Activated T-helper 2 cell treated with anti-CD3 and anti-CD28 coated beads, Interferon-gamma antibody, Interleukin-2, Interleukin-4, amounts not matched to agents 10 μg/mL and 5 μg/mL and 100 μg/mL, durations not matched to agents 14 hours and 24 hours and 36 hours (primary cell): ENCODE data around the gene SHC1. TPM values are rescaled to one million over a fixed set of nuclear protein-coding genes. Genes with fewer than 3 reads are reported as not detected.
A peak's percentile ranks its signal among the peaks of the same experiment; 100 is the strongest.

Experiments
- DNase-seq: peaks from one replicate; pipeline ENCODE4 v3.0.0; 2021; ENCODE audit warnings: low spot score
- H3K27ac Mint-ChIP-seq: one replicate; pipeline ENCODE4 v1.8.0; 2021; ENCODE audit warnings: mixed read lengths
- H3K27me3 Mint-ChIP-seq: one replicate; pipeline ENCODE4 v1.8.0; 2021; ENCODE audit warnings: low read depth, mixed read lengths
- H3K36me3 Mint-ChIP-seq: one replicate; pipeline ENCODE4 v1.8.0; 2021; ENCODE audit warnings: low read depth, mixed read lengths
- H3K4me1 Mint-ChIP-seq: one replicate; pipeline ENCODE4 v1.8.0; 2021; ENCODE audit warnings: low read depth, mixed read lengths
- H3K4me3 Mint-ChIP-seq: one replicate; pipeline ENCODE4 v1.8.0; 2021; ENCODE audit warnings: low read depth, mild to moderate bottlenecking, moderate library complexity, mixed read lengths
- H3K9me3 Mint-ChIP-seq: one replicate; pipeline ENCODE4 v1.8.0; 2021; ENCODE audit warnings: mixed read lengths
- intact Hi-C: fragments of 100-400 bp; cut with micrococcal nuclease; formaldehyde crosslinking; loops from one replicate; pipeline ENCODE4 v1.15.1; 2023
- total RNA-seq: library from RNA; stranded (reverse); gene quantifications from 2 replicates; pipeline ENCODE4 v1.2.3, GENCODE V29; 2022

SHC1 gene
- total RNA-seq, 1 donor from 2014 or later: 55.4 TPM

DNA sequence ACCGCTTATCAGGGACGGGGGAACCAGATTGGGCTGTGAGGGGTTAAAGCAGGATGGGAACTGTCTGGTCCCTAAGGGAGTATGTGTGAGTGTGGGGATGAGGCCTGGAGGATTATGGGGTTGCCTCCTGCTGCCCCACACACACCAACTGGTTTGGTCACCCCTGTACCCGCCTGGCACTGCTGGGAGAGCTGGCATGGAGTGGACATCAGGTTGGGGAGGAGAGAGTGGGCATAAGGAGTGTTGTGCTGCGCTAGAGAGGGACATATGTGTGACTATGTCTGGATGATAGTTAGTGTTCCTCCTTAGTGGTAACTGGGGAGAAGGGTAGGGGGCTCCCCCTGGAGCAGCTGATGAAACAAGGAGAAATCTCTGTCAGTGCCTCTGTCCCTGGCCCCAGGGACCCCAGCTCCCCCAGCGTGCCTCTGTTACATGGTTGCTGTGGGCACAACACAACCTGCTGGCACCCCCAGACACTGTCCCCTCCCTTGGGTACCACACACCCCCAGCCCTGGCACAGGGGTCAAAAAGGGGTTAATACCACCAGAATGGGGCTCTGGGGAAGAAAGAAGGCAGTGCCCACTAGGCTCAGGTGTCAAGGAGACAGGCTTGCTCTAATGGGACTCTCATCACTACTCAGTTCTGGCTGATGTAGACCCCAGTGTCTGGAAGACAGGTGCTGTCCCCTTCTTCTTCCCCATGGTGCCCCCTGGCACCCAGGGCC, 34.0 kb upstream of the SHC1 start:
- peaks cover 30% of the 10 kb centered on the region for H3K36me3 Mint-ChIP-seq
- peak overlapping the region; percentile 84 for H3K27ac Mint-ChIP-seq
- intact Hi-C loops: loop anchor here (5.0 to 10.0 kb wide), 4 partner anchors 50 to 447 kb away; partner anchors contain the start of genes PBXIP1 and UBE2Q1
- DNase-seq: no peak
- H3K9me3 Mint-ChIP-seq: no peaks in the 10 kb centered on the region
- peaks cover 35% of the 10 kb centered on the region for H3K4me1 Mint-ChIP-seq
- peak overlapping the region; percentile 94 for H3K4me3 Mint-ChIP-seq
- no peaks in the 10 kb centered on the region for H3K27me3 Mint-ChIP-seq

DNA sequence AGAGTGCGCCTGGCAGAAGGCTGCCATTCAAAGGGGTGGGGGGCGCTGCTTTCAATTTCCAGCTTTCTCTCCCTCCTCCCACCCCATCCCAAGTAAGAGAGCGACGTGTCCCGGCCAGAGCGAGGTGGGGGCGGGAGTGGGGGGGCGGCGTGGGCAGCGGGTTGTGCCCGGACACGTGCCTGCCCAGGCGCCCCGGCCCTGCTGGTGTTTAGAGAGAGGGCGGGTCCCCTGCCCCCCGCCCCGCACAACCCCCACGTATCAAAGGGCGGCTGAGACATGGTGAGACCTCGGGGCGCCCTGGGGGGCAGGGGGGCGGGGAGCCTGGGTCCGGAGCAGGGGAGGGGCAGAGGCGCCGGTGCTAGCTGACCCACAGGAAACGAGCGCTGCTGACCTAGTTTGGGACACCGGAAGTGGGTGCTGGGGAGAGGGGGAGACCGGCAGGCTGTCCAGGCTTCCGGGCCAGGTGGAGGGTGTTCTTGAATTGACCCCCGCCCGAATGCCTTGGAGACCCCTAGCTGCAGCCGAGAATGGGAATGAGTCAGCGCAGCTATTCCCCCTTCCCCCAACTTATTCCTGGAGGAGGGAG, 33.3 kb upstream of the SHC1 start:
- H3K27ac Mint-ChIP-seq: peak overlapping the region; percentile 89
- peak overlapping the region; percentile 94 for H3K4me3 Mint-ChIP-seq
- intact Hi-C loops: loop anchor here (5.0 to 10.0 kb wide), 4 partner anchors 49 to 447 kb away; partner anchors contain the start of genes PBXIP1 and UBE2Q1
- no peaks in the 10 kb centered on the region for H3K9me3 Mint-ChIP-seq
- peaks cover 24% of the 10 kb centered on the region for H3K36me3 Mint-ChIP-seq
- H3K27me3 Mint-ChIP-seq: no peaks in the 10 kb centered on the region
- DNase-seq: no peak
- peaks cover 38% of the 10 kb centered on the region for H3K4me1 Mint-ChIP-seq

DNA sequence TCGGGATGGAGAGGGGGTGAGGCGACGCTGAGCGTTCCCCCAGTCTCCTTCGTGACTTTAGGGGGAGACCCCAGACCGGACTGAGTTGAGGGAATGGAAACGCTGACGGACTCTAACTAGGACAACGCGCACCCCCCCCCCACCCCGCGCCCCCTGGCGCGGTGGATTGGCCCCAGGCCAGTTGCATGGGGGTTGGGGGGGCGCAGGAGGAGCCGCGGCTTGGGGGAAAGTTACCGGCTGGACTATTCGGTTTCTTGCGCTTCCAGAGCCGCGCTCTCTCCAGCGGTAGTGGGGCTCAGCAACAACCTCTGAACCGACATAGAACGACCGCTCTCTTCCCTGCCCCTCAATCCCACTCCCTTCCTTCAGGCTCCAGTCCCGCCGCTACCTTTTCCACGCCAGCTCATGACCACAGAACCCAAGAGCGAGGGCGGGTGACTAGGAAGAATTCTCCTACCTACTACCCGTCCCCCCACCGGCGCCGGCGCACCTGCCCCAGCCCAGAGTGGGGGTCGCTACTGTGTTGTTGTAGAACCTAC, 32.7 kb upstream of the SHC1 start:
- peaks cover 38% of the 10 kb centered on the region for H3K4me1 Mint-ChIP-seq
- peak overlapping the region; percentile 89 for H3K27ac Mint-ChIP-seq
- H3K9me3 Mint-ChIP-seq: no peaks in the 10 kb centered on the region
- H3K27me3 Mint-ChIP-seq: no peaks in the 10 kb centered on the region
- DNase-seq: no peak
- peak overlapping the region; percentile 94 for H3K4me3 Mint-ChIP-seq
- peaks cover 19% of the 10 kb centered on the region for H3K36me3 Mint-ChIP-seq
- intact Hi-C loops: loop anchor here (5.0 to 10.0 kb wide), 4 partner anchors 48 to 446 kb away; partner anchors contain the start of genes PBXIP1 and UBE2Q1

DNA sequence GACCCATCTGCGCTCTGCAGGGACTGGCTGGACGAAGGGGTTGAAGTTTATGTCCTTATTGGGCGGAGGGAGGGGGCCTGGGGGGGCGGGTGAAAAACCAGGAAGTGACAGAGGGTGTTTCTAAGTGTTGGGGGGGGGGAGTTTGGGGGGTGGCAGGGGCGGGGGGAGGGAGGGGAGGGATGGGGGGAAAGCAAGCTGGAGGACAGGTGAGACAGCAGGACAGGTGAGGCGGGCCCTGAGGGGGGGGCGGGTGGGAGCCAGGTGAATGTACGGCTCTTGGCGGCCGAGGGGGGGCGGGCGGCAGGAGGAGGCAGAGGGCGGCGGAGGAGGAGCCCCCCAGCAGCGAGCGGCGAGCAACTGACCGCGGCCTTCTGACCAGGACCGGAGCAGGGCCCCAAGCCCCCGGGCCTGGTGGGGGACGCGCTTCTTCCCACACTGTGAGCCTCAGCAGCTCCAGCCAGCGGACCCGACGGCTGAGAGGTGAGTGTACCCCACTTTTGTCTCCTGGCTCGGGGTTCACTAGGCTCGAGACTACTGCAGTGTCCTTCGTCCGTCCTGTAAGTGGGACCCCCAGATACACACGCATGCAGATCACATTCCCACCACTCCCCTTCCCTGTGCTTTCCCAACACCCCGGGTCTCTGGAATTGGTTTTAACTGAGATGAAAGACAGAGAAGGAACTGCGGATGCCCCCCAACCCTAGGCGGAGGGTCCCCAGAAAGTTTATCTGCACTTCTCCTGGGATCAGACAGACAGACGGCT, 32.1 kb upstream of the SHC1 start, which contains the start of gene ZBTB7B:
Gene ZBTB7B, plus strand, starts transcription at position 339 of the 763 bp plus-strand sequence. CDS start 11,859 bp downstream, outside the sequence.
- H3K9me3 Mint-ChIP-seq: no peaks in the 10 kb centered on the region
- intact Hi-C loops: loop anchor here (5.0 to 10.0 kb wide), 4 partner anchors 48 to 445 kb away; partner anchors contain the start of genes PBXIP1 and UBE2Q1
- H3K27me3 Mint-ChIP-seq: no peaks in the 10 kb centered on the region
- peaks cover 19% of the 10 kb centered on the region for H3K36me3 Mint-ChIP-seq
- no peak for DNase-seq
- H3K4me3 Mint-ChIP-seq: peak within 1 kb of the TSS; percentile 97
- peaks cover 43% of the 10 kb centered on the region for H3K4me1 Mint-ChIP-seq
- H3K27ac Mint-ChIP-seq: peak within 1 kb of the TSS; percentile 97

DNA sequence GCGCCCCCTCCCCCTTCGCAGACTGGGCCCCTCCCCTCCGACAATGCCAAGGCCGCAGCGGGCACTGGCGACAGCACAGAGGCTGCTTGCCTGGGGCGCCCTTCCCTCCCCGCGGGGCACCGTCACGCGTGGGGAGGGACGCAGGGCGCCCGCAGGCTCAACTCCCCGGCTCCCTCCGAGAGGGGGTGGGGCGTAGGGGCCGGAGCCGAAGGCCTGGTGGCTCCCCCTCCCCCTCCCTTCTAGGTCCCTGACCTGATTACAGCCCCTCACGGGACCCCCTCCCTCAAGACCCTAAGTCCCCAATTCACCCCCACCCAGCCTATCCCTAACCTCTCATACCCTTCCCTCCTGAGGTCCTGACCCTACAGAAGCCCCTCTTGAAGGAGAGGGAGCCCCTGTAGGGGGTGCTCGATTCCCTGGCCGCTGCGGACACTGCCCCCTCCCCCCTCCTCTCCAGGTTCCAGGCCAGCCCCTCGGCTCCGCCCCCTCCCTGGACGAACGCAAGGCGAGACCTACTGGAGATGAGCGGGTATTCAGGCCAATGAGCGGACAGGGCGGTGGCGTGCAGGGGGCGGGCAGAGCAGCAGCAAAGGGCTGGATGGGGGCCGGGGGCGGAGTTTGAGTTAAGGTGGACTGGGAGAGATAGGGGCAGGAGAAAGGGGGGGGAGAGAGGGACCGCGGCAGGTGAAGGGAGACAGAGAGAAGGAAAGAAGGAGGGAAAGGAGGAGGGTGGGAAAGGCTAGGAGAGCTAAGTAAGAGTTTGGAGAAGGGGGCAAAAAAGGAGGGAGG, 31.3 kb upstream of the SHC1 start:
- Mint-ChIP-seq H3K4me3 (peak overlapping the region; percentile 97), H3K27me3 (no peaks in the 10 kb centered on the region), H3K4me1 (peaks cover 47% of the 10 kb centered on the region), H3K9me3 (no peaks in the 10 kb centered on the region), H3K27ac (peak overlapping the region; percentile 97), H3K36me3 (peaks cover 19% of the 10 kb centered on the region)
- peak; percentile 98 for DNase-seq
- intact Hi-C loops: loop anchor here (1.0 to 10.0 kb wide), 5 partner anchors 7 to 445 kb away; partner anchors contain the start of genes PBXIP1 and UBE2Q1

DNA sequence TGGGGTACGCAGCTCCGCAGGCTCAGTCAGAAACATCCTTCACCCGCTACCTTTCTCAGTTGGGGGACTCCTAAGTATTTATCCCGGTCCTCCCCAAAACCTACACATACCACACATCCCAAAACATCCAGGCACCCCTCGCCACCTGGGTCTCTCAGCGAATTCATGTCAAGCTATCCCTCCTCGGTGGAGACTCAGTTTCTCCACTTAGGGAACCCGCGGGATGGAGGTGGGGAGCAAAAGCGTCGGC, 30.8 kb upstream of the SHC1 start:
- H3K9me3 Mint-ChIP-seq: no peaks in the 10 kb centered on the region
- H3K4me1 Mint-ChIP-seq: peaks cover 41% of the 10 kb centered on the region
- no peaks in the 10 kb centered on the region for H3K27me3 Mint-ChIP-seq
- peak overlapping the region; percentile 83 for H3K27ac Mint-ChIP-seq
- peak overlapping the region; percentile 97 for H3K4me3 Mint-ChIP-seq
- intact Hi-C loops: loop anchor here (1.0 to 10.0 kb wide), 5 partner anchors 8 to 444 kb away; partner anchors contain the start of genes PBXIP1 and UBE2Q1
- DNase-seq: no peak
- H3K36me3 Mint-ChIP-seq: peaks cover 18% of the 10 kb centered on the region

DNA sequence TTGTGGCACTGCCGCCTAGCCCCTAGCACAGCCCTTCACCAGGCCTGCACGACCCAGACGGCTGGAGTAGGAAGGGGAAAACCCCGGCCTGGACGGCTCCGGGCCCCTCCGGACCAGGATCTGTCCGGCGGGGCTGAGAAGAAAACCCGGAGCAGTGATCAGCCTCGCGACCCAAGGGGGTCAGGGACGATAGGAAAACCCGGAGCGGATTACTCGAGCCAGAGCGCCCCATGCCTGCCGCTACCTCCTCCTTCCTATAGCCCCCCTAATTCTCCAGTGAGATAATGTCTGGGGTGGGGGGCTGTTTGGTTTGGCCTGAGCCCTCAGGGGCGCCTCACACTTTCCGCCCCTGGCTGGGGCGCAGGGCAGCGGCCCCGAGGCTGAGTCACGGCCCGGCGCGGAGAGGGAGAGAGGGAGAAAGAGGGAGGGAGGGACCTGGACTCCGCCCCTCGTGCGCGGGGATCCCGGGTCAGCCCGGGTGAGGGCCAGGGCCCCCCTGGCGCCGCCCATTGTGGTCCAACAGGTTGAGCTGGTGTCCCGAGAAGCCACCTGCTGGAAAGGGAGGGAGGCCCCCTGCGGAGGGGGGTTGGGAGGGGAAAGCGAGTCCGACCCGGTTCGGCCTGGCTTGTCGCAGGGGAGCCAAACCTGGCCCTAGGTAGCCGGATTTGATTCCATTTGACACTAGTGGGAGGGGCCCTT, 30.3 kb upstream of the SHC1 start:
- intact Hi-C loops: loop anchor here (1.0 to 10.0 kb wide), 6 partner anchors 8 to 444 kb away; partner anchors contain the start of genes PBXIP1 and UBE2Q1
- Mint-ChIP-seq H3K4me3 (peak overlapping the region; percentile 97), H3K4me1 (peaks cover 40% of the 10 kb centered on the region), H3K27ac (peak overlapping the region; percentile 83), H3K27me3 (no peaks in the 10 kb centered on the region), H3K9me3 (no peaks in the 10 kb centered on the region), H3K36me3 (peaks cover 14% of the 10 kb centered on the region)
- peak; percentile 82 for DNase-seq

DNA sequence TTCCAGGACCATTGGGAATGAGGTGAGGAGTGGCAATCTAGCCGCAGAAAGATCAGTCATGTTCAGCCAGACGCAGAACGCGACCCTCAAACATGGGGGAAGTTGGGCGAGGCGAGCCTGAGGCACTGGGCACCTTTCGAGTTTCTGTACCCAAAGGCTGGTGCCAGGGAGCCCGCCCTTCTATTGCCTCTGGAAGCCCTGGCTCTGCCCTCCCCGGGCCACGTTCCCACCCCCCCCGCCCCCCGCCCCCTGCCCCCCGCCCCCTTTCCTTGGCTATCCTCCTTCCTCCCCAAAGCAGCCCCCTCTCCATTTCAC, 29.8 kb upstream of the SHC1 start:
- Mint-ChIP-seq H3K36me3 (peaks cover 14% of the 10 kb centered on the region), H3K9me3 (no peaks in the 10 kb centered on the region), H3K27ac (peak overlapping the region; percentile 93), H3K27me3 (no peaks in the 10 kb centered on the region), H3K4me1 (peaks cover 38% of the 10 kb centered on the region), H3K4me3 (peak overlapping the region; percentile 97)
- DNase-seq: no peak
- intact Hi-C loops: loop anchor here (1.0 to 10.0 kb wide), 5 partner anchors 17 to 443 kb away; partner anchors contain the start of genes PBXIP1 and UBE2Q1

DNA sequence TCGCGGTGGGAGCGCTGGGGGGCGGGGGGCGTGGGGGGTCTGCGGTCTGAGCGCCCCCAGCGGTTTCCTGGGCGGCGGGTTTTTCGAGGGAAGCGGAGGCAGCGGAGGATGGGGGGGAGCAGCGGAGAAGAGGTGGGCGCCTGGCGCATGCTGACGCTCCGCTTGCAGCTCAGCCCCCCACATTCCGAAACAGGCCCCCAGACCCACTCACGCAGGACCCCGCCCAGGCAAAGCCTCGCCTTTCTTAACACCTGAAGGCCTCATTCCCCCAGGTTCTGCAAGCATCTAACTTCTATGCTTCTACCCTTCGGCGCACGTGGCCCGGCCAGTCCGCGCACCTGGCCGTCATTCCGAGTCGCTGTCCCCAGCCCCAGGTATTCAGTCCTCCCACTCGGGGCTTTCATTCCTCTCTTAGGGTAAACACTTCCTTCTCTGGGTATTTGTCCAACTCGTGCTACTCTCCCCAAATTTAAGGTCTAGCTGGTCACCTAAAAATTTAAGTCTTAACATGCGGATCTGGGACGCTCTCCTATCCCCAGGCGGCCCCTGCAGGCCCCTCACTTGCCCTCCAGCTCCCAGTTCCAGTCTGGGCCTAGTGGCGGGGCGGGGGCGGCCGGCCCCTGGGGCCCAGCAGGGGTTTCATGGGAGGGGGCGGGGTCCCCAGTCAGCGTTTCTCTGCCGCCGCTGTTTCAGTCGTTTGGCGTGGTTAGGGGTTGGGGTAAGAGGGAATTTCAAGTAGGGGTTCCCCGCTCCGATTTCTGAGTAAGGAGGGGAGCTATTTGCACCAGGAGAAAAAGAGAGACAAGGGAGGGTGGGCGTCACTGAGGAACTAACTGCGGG, 29.2 kb upstream of the SHC1 start:
- intact Hi-C loops: loop anchor here (1.0 to 10.0 kb wide), 7 partner anchors 16 to 442 kb away; partner anchors contain the start of genes FLAD1, PBXIP1 and UBE2Q1
- Mint-ChIP-seq H3K36me3 (peaks cover 14% of the 10 kb centered on the region), H3K27me3 (no peaks in the 10 kb centered on the region), H3K27ac (peak overlapping the region; percentile 93), H3K4me3 (peak overlapping the region; percentile 97), H3K9me3 (no peaks in the 10 kb centered on the region), H3K4me1 (peaks cover 39% of the 10 kb centered on the region)
- DNase-seq: no peak

DNA sequence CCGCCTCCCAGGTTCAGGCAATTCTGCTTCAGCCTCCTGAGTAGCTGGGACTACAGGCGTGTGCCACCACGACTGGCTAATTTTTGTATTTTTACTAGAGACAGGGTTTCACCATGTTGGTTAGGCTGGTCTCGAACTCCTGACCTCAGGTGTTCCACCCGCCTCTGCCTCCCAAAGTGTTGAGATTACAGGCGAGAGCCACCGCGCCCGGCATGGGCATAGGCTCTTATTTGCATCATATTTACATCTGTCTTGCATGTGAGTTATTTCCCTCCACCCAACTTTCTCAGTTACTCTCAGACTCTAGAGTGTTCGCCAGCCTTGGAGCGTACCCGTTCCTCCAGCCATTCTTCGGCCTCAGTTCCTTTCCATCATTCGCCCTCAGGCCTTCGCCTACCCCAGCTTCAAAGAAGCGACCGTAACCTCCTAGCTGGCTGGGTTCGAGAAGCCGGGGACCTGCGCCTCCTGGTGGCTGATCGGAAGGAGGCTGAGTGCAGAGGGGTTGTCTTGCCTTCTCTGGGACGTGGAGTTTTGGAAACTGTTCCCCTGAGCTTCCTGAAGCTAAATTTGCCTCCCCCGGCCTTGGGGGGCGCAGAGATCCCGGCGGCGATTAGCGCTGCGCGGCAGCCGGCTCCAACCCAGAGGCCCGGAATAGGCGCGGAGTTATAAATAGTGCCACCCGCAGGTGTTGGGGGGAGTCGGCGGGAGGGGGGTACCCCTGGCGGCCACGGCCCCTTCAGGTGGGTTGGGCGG, 28.4 kb upstream of the SHC1 start:
- Mint-ChIP-seq H3K9me3 (no peaks in the 10 kb centered on the region), H3K27ac (peak overlapping the region; percentile 83), H3K27me3 (no peaks in the 10 kb centered on the region), H3K4me1 (peaks cover 31% of the 10 kb centered on the region), H3K36me3 (peaks cover 9% of the 10 kb centered on the region), H3K4me3 (peak overlapping the region; percentile 75)
- peak; percentile 62 for DNase-seq
- intact Hi-C loops: loop anchor here (1.0 kb wide), 2 partner anchors 16 to 24 kb away; partner anchors contain the start of gene FLAD1
